Osteocyte (in vitro differentiated cells): Measurements from ENCODE around the gene CSPG5. TPM values are rescaled to one million over a fixed set of nuclear protein-coding genes. Genes with fewer than 3 reads are reported as not detected.

Source experiments
- DNase-seq: peaks from one replicate; pipeline ENCODE4 v3.0.0; 2021; ENCODE audit warnings: mixed read lengths; ENCODE audit not compliant: unreplicated experiment; ENCODE audit errors: extremely low spot score
- H3K27ac Mint-ChIP-seq: one replicate; pipeline ENCODE4 v1.8.0; 2021; ENCODE audit warnings: mild to moderate bottlenecking, mixed read lengths; ENCODE audit not compliant: unreplicated experiment
- H3K27me3 Mint-ChIP-seq: one replicate; pipeline ENCODE4 v1.8.0; 2021; ENCODE audit warnings: mixed read lengths; ENCODE audit not compliant: unreplicated experiment
- H3K36me3 Mint-ChIP-seq: one replicate; pipeline ENCODE4 v1.8.0; 2021; ENCODE audit warnings: mixed read lengths; ENCODE audit not compliant: unreplicated experiment
- H3K4me1 Mint-ChIP-seq: one replicate; pipeline ENCODE4 v1.8.0; 2021; ENCODE audit warnings: mixed read lengths; ENCODE audit not compliant: unreplicated experiment
- H3K4me3 Mint-ChIP-seq: one replicate; pipeline ENCODE4 v1.8.0; 2021; ENCODE audit warnings: mild to moderate bottlenecking, moderate library complexity, mixed read lengths; ENCODE audit not compliant: unreplicated experiment
- H3K9me3 Mint-ChIP-seq: one replicate; pipeline ENCODE4 v1.8.0; 2021; ENCODE audit warnings: mixed read lengths; ENCODE audit not compliant: unreplicated experiment
- CTCF ChIP-seq: fragments of 200-600 bp; sonication (generic); IDR thresholded peaks from 2 replicates; pipeline ENCODE4 v1.5.0; 2021; ENCODE audit warnings: antibody characterized with exemption, mild to moderate bottlenecking, moderate library complexity
- total RNA-seq: library from RNA; stranded (reverse); gene quantifications from 2 replicates; pipeline ENCODE4 v1.2.1, GENCODE V29; 2021

The CSPG5 gene
- total RNA-seq, 1 donor from 2014 or later = 0.59 TPM

GRCh38 chr3:47603332-47603731 lies 24.7 kb upstream of the CSPG5 start:
- TF ChIP-seq CTCF = no peak
- no peak overlapping the region for H3K27ac Mint-ChIP-seq
- no peak overlapping the region for H3K4me3 Mint-ChIP-seq
- H3K27me3 Mint-ChIP-seq = no peaks in the 10 kb centered on the region
- H3K36me3 Mint-ChIP-seq = peaks cover 28% of the 10 kb centered on the region
- no peaks in the 10 kb centered on the region for H3K9me3 Mint-ChIP-seq
- no peak for DNase-seq
- H3K4me1 Mint-ChIP-seq = no peaks in the 10 kb centered on the region

- Mint-ChIP-seq H3K4me1 (no peaks in the 10 kb centered on the region), H3K27me3 (no peaks in the 10 kb centered on the region), H3K27ac (no peak overlapping the region), H3K9me3 (no peaks in the 10 kb centered on the region), H3K36me3 (peaks cover 26% of the 10 kb centered on the region), H3K4me3 (no peak overlapping the region)
- no peak for TF ChIP-seq CTCF
- no peak for DNase-seq
These were observed 22.6 kb upstream of the CSPG5 start for GRCh38 chr3:47601281-47601680.

- Mint-ChIP-seq H3K36me3 (peaks cover 31% of the 10 kb centered on the region), H3K27ac (no peak overlapping the region), H3K4me3 (no peak overlapping the region), H3K27me3 (no peaks in the 10 kb centered on the region), H3K4me1 (no peaks in the 10 kb centered on the region), H3K9me3 (no peaks in the 10 kb centered on the region)
- DNase-seq = no peak
- TF ChIP-seq CTCF = no peak
These were observed 16.1 kb upstream of the CSPG5 start for GRCh38 chr3:47594792-47595191.

- no peaks in the 10 kb centered on the region for H3K9me3 Mint-ChIP-seq
- no peaks in the 10 kb centered on the region for H3K4me1 Mint-ChIP-seq
- peaks cover 45% of the 10 kb centered on the region for H3K36me3 Mint-ChIP-seq
- no peak overlapping the region for H3K4me3 Mint-ChIP-seq
- no peak for TF ChIP-seq CTCF
- no peak for DNase-seq
- H3K27me3 Mint-ChIP-seq = no peaks in the 10 kb centered on the region
- no peak overlapping the region for H3K27ac Mint-ChIP-seq
These were observed 13.6 kb upstream of the CSPG5 start for GRCh38 chr3:47592066-47592795.

GRCh38 chr3:47590216-47590615 lies 11.6 kb upstream of the CSPG5 start:
- H3K36me3 Mint-ChIP-seq = peaks cover 56% of the 10 kb centered on the region

More at GRCh38 chr3:47590216-47590615, 11.6 kb upstream of the CSPG5 start:
- H3K4me3 Mint-ChIP-seq = no peak overlapping the region
- no peaks in the 10 kb centered on the region for H3K9me3 Mint-ChIP-seq
- no peaks in the 10 kb centered on the region for H3K4me1 Mint-ChIP-seq
- TF ChIP-seq CTCF = no peak
- H3K27ac Mint-ChIP-seq = no peak overlapping the region
- H3K27me3 Mint-ChIP-seq = no peaks in the 10 kb centered on the region
- no peak for DNase-seq
